ENCODE measurements around the gene NBEAL2. TPM values are rescaled to one million over a fixed set of nuclear protein-coding genes. Genes with fewer than 3 reads are reported as not detected.
A peak's percentile ranks its signal among the peaks of the same experiment; 100 is the strongest.
"Not testable (repeated sequence)": the region's sequence is repeated elsewhere in the genome, so short reads cannot be mapped to it uniquely, and the experiment has no call there.

NBEAL2 gene
- total RNA-seq, 1 donor = 92.6 TPM

- no peak for DNase-seq (ENCODE audit: low read depth in 2 of 3, low spot score in 2 of 3)
Measured at GRCh38 chr3:47008234-47008796, 28.8 kb downstream of the NBEAL2 start.

GRCh38 chr3:47008851-47009224, 29.4 kb downstream of the NBEAL2 start:
- no peak for DNase-seq (ENCODE audit: low read depth in 2 of 3, low spot score in 2 of 3)

- DNase-seq (ENCODE audit: low read depth in 2 of 3, low spot score in 2 of 3) = peak; percentile 45 to 93 (median 91)
Measured at GRCh38 chr3:47009225-47010110, 30.0 kb downstream of the NBEAL2 start.

- no peak for DNase-seq (ENCODE audit: low read depth in 2 of 3, low spot score in 2 of 3)
Measured at GRCh38 chr3:47010111-47010712, 30.7 kb downstream of the NBEAL2 start.

- DNase-seq (ENCODE audit: low read depth in 2 of 3, low spot score in 2 of 3) = no peak
Measured at GRCh38 chr3:47010910-47011309, 31.4 kb downstream of the NBEAL2 start.

GRCh38 chr3:47011371-47011770, 31.9 kb downstream of the NBEAL2 start:
- DNase-seq (ENCODE audit: low read depth in 2 of 3, low spot score in 2 of 3) = no peak

- no peak for DNase-seq (ENCODE audit: low read depth in 2 of 3, low spot score in 2 of 3)
Measured at GRCh38 chr3:47012342-47013230, 33.1 kb downstream of the NBEAL2 start.

- no peak for DNase-seq (ENCODE audit: low read depth in 2 of 3, low spot score in 2 of 3)
Measured at GRCh38 chr3:47013231-47013630, 33.8 kb downstream of the NBEAL2 start.

- DNase-seq (ENCODE audit: low read depth in 2 of 3, low spot score in 2 of 3) = no peak
Measured at GRCh38 chr3:47014036-47014435, 34.6 kb downstream of the NBEAL2 start.

GRCh38 chr3:47015151-47015550, 35.7 kb downstream of the NBEAL2 start:
- DNase-seq (ENCODE audit: low read depth in 2 of 3, low spot score in 2 of 3) = no peak

GRCh38 chr3:47016086-47016933, 36.8 kb downstream of the NBEAL2 start:
- DNase-seq (ENCODE audit: low read depth in 2 of 3, low spot score in 2 of 3) = no peak

GRCh38 chr3:47016934-47017435, 37.5 kb downstream of the NBEAL2 start:
- peak in 2 of 3 donors; percentile 81 to 91 for DNase-seq (ENCODE audit: low read depth in 2 of 3, low spot score in 2 of 3)

- no peak for DNase-seq (ENCODE audit: low read depth in 2 of 3, low spot score in 2 of 3)
Measured at GRCh38 chr3:47017504-47018268, 38.2 kb downstream of the NBEAL2 start.

GRCh38 chr3:47018269-47018611, 38.8 kb downstream of the NBEAL2 start:
- DNase-seq (ENCODE audit: low read depth in 2 of 3, low spot score in 2 of 3) = no peak

GRCh38 chr3:47019201-47019600, 39.7 kb downstream of the NBEAL2 start:
- DNase-seq (ENCODE audit: low read depth in 2 of 3, low spot score in 2 of 3) = no peak

GRCh38 chr3:47020311-47020710, 40.8 kb downstream of the NBEAL2 start:
- no peak for DNase-seq (ENCODE audit: low read depth in 2 of 3, low spot score in 2 of 3)

- no peak for DNase-seq (ENCODE audit: low read depth in 2 of 3, low spot score in 2 of 3)
Measured at GRCh38 chr3:47022641-47023071, 43.2 kb downstream of the NBEAL2 start.

- DNase-seq (ENCODE audit: low read depth in 2 of 3, low spot score in 2 of 3) = no peak
Measured at GRCh38 chr3:47024932-47025331, 45.5 kb downstream of the NBEAL2 start.

GRCh38 chr3:47026432-47026831, 47.0 kb downstream of the NBEAL2 start:
- DNase-seq (ENCODE audit: low read depth in 2 of 3, low spot score in 2 of 3) = not testable (repeated sequence)
